Right renal cortex interstitium (tissue), 3 donors: ENCODE data around the gene SLC39A5. TPM values are rescaled to one million over a fixed set of nuclear protein-coding genes. Genes with fewer than 3 reads are reported as not detected.
"Not testable (repeated sequence)": the region's sequence is repeated elsewhere in the genome, so short reads cannot be mapped to it uniquely, and the experiment has no call there.

Experiments used
- DNase-seq, 3 donors: peaks; one replicate each; pipeline ENCODE4 v3.0.0-alpha.2; 2013; ENCODE audit warnings: low read depth in 3 of 3, low spot score in 2 of 3
- polyA plus RNA-seq, 3 donors: library from polyadenylated mRNA; unstranded; fragments of 120-200 nt; gene quantifications; one replicate each; pipeline ENCODE4 v1.2.1, GENCODE V29; 2013; ENCODE audit not compliant: insufficient read length in 3 of 3

The SLC39A5 gene
- 10 to 100 TPM; 36.0 to 50.3 (median 49.2) TPM for polyA plus RNA-seq

DNA sequence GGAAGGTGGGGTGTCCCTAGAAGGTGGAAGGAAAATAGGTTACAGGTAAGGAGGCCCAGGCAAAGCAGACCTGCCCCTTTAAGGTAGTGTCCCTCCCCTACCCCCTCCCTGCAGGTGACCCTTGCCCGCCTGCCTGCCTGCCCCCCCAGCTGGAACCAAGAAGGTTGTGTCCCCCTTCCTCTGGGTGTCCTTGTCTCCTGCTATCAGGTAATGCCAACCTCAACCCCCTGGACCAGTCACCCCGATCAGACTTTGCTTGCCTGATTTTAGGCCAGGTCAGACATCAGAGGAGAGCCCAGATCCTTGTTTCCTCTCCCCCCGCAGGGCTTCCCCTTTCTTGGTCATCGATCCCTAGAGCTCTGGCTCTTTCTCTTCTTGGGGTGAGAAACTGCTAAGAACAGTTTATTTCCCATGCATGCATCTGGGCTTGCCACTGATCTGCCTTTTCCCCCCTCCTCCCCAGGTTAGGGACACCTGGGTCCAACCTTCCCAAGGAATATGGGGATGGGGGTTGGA is at the start of gene SLC39A5:
TSS of gene SLC39A5 (plus strand) at position 136 of the 516 bp plus-strand sequence. CDS start 1,224 bp downstream, outside the sequence.
- DNase-seq, result no peak

DNA sequence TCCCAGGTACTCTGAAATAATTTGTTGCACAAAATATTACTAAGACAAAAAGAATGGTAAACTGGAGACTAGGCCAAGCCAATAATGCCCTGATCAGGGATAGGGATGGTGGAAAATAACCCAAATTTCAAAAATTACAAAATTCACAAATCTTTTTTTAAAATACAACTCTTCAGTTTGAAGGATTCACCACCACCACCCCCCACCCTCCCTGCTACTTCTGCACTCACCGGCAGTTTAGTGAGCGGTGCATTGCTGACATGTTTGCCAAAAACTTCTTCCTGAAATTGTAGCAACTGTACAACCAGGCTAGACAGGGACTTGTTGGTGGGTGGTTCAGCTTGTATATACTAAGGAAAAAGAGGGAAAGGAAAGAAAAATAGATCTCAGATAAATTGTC is 42.9 kb upstream of the SLC39A5 start:
- no peak for DNase-seq

- no peak for DNase-seq
These were observed 41.6 kb upstream of the SLC39A5 start for GRCh38 chr12:56188131-56188777.

DNA sequence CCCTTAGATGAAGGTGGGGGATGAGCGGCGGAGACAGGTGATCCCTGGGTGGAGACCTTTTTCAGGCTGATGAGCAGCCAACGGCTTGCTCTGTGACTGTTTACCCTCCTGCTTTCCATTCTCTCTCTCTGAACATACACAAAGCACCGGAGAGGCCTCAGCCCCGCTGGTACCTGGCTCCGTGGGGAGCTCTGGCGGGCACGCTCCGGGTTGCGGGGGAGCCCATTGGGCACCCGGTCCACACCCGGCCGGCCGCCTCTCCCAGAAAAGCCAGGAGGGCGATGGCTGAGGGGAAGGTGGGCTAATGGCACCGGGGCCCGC is 41.1 kb upstream of the SLC39A5 start:
- no peak for DNase-seq

GRCh38 chr12:56189099-56189917 is 40.5 kb upstream of the SLC39A5 start, which contains the start of gene SMARCC2:
TSS of gene SMARCC2 (minus strand) at chr12:56189483. CDS start at chr12:56189461, 22 bp downstream.
- DNase-seq, result peak in 2 of 3 donors; percentile 72 to 78

- DNase-seq, result peak; percentile 86 to 91 (median 89)
These were observed 39.7 kb upstream of the SLC39A5 start for GRCh38 chr12:56189918-56190694.

DNA sequence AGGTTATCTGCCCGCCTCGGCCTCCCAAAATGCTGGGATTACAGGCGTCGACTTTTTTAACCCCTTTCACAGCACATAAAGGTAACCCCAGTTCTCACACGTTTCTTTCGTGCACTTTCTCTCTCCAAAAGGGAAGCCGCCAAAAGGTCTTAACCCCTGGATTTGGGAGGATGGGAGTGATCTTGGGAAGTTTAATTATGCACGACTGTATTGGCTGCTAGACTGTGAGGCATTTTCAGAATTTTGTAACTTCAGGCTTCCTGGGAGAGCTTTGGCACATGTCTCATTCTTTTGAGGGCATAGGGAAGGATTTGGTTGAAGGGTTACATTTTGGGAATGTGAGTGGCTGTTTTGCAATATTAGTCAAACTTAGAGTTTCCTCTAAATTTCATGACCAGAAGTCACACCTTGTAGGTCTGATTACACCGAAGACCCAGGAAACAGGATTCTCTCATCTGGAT is 39.1 kb upstream of the SLC39A5 start:
- DNase-seq, result no peak

DNA sequence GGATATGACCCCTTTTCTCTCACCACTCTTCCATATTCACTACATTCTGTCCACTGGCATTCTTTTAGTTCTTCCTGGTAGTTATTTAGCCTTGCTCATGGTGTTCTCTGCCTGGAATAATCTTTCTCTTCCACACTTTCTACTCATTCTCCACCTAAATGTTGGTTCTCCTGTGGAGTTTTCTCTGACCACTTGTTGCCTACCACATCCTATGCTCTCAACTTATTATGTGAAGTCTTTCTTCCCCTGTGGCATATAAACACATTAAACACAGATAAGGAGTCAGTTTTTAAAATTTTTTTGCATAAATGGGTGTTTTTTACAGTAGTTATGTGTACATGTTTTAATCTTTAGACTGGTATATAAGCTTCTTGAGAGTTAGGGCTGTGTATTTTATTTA is 37.3 kb upstream of the SLC39A5 start:
- no peak for DNase-seq

DNA sequence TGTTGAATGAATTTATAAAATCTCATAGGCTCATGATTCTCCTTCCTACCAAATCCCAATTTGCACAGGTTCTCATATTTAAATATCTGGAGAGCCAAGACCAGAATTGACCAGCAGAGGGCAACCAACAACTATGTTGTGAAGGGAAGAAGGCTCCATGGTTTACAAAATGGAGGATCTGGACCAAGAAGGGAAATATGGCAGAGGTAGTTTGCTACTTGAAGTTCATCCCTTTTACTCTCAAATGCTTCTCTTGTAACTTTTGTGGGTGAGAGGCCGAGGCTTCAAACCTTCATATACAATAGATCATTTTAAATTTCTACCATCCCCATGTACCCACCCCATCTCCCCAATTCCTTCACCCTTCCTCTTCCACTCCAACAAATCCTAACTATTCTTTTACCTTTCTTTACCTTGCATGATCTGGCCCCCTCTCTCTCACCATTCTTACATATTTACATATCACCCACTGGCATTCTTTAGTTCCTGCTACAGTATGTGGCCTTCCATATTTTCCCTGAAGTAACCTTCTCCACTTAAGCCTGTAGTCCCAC is 36.7 kb upstream of the SLC39A5 start:
- peak; percentile 73 to 78 (median 77) for DNase-seq

DNA sequence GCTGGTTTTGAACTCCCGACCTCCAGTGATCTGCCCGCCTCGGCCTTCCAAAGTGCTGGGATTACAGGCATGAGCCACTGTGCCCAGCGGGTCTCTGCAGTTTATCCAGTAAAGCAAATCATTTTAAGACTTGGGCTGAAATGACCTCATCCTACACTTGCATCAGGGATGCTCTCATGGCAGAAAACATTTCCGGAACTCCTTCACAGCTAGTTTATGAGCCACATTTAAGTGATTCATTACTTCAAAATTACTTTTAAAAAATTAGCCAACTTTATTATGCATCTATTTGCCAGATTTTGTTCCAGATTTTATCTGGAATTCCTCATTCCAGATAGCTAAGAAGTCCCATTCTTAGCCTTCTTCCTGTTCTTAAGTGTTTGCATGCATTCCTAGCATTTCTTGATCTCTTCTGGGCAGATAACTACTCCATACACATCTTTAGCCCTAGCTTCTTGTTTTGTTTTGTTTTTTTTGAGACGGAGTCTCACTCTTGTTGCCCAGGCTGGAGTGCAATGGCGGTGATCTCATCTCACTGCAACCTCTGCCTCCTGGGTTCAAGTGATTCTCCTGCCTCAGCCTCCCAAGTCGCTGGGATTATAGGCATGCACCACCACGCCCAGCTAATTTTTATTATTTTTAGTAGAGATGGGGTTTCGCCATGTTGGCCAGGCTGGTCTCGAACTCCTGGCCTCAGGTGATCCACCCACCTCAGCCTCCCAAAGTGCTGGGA is 32.9 kb upstream of the SLC39A5 start:
- DNase-seq, result not testable (repeated sequence)

DNA sequence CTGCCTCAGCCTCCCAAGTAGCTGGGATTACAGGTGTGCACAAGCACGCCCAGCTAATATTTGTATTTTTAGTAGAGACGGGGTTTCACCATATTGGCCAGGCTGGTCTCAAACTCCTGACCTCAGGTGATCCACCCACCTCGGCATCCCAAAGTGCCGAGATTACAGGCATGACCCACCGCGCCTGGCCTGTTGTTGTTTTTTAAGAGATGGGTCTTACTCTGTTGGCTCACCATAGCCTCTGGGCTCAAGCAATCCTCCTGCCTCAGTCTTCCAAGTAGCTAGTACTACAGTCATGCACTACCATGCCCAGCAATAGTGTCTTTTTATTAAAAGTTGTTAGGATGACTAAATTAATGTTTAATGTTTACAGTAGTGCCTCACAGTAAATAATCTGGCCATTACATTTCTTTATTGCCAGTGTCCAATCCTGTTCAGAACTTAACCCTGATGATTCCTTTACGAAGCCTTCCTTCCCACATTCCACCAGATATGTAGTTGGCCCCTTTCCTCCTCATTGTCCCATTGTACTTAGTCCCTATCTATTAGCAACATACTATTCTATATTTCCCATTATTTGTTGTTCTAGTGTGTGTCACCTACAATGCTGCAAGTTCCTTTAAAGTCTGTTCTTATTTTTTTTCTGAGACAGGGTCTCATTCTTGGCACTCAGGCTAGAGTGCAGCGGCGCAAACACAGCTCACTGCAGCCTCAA is 31.8 kb upstream of the SLC39A5 start:
- DNase-seq, result no peak

GRCh38 chr12:56198836-56199235 is 31.0 kb upstream of the SLC39A5 start:
- no peak for DNase-seq

GRCh38 chr12:56202366-56202765 is 27.5 kb upstream of the SLC39A5 start:
- DNase-seq, result no peak

DNA sequence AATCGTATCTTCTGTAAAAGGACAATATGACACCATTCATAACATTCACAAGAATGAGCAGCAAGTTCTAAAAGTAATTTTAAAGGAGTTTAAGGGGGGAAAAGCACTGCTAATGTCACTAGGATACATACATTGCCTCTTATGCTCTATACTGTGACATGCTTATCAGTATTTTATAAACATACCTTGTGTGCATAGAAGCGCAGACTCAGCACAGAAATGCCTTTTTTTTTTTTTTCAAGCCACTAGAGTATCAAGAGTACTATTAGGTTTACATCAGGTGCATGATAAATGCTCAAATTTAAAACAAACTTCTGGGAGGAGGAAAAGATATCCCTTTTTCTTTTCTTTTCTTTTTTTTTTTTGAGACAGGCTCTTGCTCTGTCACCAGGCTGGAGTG is 27.0 kb upstream of the SLC39A5 start:
- no peak for DNase-seq

DNA sequence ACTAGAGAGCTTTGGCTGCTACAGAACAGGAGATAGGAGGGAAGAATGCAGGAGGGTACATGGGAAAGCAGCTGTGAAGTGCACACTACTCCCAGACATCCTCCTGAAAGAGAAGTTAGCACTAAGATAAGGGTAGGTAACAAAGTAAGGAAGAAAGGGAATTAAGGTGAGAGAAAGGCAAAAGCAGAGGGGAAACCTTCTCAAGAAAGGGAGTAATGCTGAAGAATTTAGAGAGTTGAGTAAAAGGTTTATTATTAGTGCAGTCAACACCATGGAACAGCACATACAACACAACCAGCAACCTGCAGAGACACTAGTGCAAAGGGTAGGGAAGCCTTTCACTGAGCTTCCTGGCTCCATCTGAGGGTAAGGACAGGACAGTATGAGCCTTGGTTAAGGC is 25.6 kb upstream of the SLC39A5 start:
- no peak for DNase-seq

DNA sequence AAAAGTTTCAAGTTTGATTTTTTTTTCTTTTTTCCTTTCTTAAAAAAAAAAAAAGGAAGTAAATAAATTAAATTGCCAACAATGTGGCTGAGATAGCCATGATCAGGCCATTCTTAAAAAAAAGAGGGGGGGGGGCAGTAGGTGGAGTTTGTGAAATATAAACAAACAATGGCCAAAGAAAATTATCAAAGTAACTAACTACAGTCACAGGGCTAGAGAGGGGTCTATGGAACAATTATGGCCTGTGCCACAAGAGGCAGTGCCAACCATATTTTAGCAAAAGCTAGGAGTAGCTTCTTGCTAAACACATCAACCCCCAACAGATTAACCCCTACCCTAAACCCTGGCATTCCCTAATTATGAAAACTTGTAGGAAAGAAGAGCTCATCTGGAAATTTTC is 24.4 kb upstream of the SLC39A5 start:
- no peak for DNase-seq

DNA sequence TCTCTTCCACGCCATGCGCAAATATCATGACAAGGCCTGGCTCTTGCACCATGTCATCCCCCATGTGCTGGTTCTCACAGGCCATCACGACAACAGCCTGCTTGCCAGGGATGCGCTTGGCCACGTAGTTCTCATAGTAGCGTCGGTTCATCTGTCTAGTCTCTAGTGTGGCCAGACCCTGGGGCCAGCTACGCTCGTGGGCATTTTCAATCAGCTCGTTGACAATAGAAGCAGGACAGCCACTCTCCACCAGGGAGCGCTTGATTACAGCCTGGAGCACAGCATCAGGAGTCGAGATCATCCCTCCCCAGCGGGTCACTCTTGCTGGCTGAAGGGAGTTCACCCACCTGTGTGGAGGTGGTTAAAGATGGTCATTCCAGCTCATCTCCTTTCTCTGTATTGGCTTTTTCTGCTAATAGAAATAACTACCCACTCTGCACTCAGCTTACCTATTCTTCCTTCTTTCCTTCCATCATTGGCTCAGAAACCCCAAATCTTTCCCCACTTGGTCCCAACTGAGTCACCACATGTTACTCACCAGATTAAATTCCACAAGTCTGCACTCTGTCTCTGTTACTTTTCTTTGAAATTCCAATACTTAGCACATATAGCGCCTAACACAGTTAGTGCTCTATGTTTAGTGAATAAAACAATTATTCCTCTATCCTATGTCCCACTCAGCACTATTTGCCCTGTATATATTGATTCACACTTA is 23.2 kb upstream of the SLC39A5 start:
- no peak for DNase-seq

- DNase-seq, result no peak
These were observed 21.8 kb upstream of the SLC39A5 start for GRCh38 chr12:56208006-56208405.

GRCh38 chr12:56212361-56212760 is 17.5 kb upstream of the SLC39A5 start:
- DNase-seq, result no peak
